GM21737 (cell line): ENCODE data around the gene EFCAB12.
A peak's percentile ranks its signal among the peaks of the same experiment; 100 is the strongest.
"Not testable (repeated sequence)": the region's sequence is repeated elsewhere in the genome, so short reads cannot be mapped to it uniquely, and the experiment has no call there.

ENCODE experiments used
- ATAC-seq: cut with Tn5 transposase; IDR thresholded peaks from one replicate; pipeline ENCODE4 v1.9.1; 2021; ENCODE audit warnings: mild to moderate bottlenecking, moderate library complexity; ENCODE audit not compliant: unreplicated experiment

Gene EFCAB12

GRCh38 chr3:129421988-129422745 is 6.3 kb downstream of the EFCAB12 start:
- no peak for ATAC-seq

DNA sequence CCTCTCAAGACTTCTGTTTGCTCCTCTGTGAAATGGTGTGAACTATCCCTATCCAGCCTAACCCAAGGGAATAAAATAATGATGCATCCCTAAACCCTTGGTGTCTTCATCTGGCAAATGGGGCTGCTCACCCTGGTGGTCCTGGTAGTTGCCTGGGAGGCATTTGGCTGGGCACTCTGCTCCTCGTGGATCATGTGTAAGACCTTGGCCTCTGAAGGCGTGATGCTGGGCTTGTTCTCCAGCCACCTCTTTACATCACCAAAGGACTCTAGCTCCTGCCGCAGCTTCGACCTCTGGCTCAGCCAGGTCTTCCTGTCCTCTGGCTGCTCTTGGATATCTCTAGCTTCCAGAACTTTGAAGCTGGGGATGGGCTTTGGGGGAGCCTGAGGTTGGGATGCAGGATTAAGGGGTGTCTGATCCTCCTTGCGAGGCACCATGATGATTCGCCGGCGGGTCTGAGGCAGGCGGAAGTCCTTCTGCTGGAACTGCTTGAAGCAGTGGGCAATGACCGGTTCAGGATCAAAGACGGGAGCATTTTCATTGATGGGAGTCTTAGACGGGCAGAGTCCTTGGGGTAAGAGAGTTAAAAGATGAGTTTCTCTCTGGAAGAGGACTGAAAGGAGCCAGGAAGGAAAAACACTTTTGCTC is 7.1 kb downstream of the EFCAB12 start:
- no peak for ATAC-seq

- ATAC-seq: no peak
These were observed 9.0 kb downstream of the EFCAB12 start for GRCh38 chr3:129419476-129419875.

GRCh38 chr3:129418041-129418973 is 10.1 kb downstream of the EFCAB12 start:
- no peak for ATAC-seq

DNA sequence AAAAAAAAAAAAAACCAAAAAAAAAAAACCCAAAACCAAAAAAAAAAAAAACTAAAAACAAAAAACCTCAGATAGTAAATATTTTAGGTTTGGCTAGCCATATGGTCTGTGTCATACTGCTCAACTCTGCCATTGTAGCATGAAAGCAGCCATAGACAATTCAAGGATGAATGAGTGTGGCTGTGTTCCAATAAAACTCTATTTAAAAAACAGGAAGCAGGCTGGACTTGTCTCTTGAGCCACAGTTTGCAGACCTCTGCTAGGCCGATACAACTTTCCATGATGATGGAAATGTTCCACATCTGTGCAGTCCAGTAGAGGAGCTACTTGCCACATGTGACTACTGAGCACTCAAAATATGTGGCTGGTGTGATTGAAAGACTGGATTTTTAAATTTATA is 11.1 kb downstream of the EFCAB12 start:
- no peak for ATAC-seq

DNA sequence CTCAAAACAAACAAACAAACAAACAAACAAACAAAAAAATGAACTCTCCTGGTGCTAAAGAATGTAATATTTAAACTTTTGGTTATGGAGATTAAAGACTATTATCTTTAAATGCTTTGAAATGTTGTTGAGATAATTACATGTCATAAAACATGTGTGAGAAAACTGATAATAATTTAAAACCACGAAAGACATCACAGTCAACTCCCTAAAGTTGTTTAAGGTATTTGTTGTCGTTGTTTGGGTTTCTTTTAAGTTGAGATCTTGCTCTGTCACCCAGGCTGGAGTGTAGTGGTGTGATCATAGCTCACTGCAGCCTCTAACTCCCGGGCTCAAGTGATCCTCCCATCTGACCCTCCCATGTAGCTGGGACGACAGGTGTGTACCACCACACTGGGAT is 12.0 kb downstream of the EFCAB12 start:
- ATAC-seq: no peak

GRCh38 chr3:129415830-129416229 is 12.6 kb downstream of the EFCAB12 start:
- no peak for ATAC-seq

GRCh38 chr3:129415378-129415777 is 13.1 kb downstream of the EFCAB12 start:
- ATAC-seq: no peak

GRCh38 chr3:129413687-129414506 is 14.5 kb downstream of the EFCAB12 start:
- ATAC-seq: peak; percentile 69

DNA sequence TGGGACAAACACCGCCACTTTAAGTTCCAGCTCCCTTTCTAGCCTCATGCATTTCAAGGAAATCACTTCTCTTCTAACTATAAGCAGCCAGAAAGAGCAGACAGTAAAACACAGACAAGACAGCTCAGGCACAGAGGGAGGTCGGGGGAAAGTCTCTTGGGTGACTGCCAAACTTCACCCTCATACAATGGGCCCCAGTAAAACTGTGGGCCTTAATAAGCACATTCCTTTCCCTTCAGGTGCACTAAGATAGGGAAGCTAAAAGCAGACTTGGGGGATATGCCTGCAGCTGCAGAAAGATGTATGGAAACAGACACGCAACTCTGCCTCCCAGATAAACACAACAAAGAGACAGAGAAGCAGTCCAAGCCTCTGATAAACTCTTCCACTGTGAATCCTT is 15.2 kb downstream of the EFCAB12 start:
- not testable (repeated sequence) for ATAC-seq

- ATAC-seq: no peak
These were observed 15.8 kb downstream of the EFCAB12 start for GRCh38 chr3:129412542-129413198.

GRCh38 chr3:129410971-129411370 is 17.5 kb downstream of the EFCAB12 start:
- no peak for ATAC-seq

- no peak for ATAC-seq
These were observed 18.9 kb downstream of the EFCAB12 start for GRCh38 chr3:129409541-129409940.

- ATAC-seq: no peak
These were observed 23.8 kb downstream of the EFCAB12 start for GRCh38 chr3:129404610-129405009.

GRCh38 chr3:129404130-129404529 is 24.3 kb downstream of the EFCAB12 start:
- no peak for ATAC-seq

DNA sequence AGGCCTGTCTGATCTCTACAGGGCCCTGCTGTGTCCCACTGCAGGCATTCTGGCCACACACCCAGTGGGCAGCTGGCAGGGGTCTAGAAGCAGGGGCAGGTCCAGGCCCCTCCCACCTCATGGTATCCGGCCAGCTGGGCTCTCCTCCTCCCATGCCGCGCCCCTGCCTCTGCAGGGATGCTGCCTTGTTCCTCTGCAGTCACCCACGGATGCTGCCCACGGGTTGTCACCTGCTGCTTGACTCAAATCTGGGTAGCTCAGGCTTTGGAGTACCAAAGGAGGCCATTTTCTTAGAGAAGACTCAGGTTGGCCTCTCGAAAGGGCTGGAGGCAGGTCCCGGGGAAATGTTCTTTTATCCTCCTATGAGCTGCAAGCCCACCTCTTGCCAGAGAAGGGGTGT is 25.0 kb downstream of the EFCAB12 start:
- no peak for ATAC-seq

- ATAC-seq: no peak
These were observed 25.8 kb downstream of the EFCAB12 start for GRCh38 chr3:129402616-129403015.

DNA sequence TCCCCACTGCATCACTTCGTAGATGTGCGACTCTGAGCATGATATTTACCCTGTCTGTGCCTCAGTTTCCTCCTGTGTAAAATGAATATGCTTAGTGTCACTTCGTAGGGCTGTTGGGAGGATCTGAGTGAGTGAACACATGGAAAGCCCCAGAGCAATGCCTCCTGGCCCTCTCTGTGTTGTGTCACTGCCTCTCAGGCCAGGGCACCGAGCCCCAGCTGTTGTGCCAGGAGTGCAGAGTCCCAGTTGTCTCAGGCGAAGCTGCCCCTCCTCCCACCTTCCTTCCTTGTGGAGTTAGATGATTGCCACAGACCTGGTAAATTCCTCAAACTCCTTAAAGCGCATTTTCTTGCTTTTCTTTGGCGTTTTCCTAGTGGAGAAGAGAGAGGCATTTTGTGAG is 26.2 kb downstream of the EFCAB12 start:
- no peak for ATAC-seq

DNA sequence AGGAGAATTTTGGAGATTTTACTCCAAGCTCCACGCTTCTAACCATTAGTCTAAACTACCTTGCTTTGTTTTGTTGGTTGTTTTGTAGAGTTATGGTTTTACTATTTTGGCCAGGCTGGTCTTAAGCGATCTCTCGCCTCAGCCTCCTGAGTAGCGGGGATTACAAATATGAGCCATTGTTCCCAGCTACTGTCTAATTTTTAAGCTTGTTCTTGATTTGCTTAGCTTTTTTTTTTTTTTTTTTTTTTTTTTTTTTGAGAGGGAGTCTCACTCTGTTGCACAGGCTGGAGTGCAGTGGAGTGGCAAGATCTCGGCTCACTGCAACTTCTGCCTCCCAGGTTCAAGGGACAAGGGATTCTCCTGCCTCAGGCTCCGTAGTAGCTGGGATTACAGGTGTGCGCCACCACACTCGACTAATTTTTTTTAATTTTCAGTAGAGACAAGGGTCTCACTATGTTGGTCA is 28.5 kb downstream of the EFCAB12 start:
- no peak for ATAC-seq
